ENCODE results near the gene RILPL2. TPM values are rescaled to one million over a fixed set of nuclear protein-coding genes. Genes with fewer than 3 reads are reported as not detected.
"Not testable (repeated sequence)": the region's sequence is repeated elsewhere in the genome, so short reads cannot be mapped to it uniquely, and the experiment has no call there.

RILPL2 gene, protein sequence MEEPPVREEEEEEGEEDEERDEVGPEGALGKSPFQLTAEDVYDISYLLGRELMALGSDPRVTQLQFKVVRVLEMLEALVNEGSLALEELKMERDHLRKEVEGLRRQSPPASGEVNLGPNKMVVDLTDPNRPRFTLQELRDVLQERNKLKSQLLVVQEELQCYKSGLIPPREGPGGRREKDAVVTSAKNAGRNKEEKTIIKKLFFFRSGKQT
- total RNA-seq (1 to 10 TPM; 1.7 to 2.9 TPM), polyA plus RNA-seq (ENCODE audit: insufficient read length in 2 of 2) (1 to 10 TPM; 2.0 to 2.4 TPM)
- long read RNA-seq, donor 1, full-length matches to known transcripts: 6 of 6 reads
- long read RNA-seq, donor 1, partial matches to known transcripts: 0 of 6 reads
- long read RNA-seq, donor 1, other reads (novel, unspliced or antisense): 0 of 6 reads
- long read RNA-seq, donor 2, full-length matches to known transcripts: 1 of 1 reads
- long read RNA-seq, donor 2, partial matches to known transcripts: 0 of 1 reads
- long read RNA-seq, donor 2, other reads (novel, unspliced or antisense): 0 of 1 reads
- long read RNA-seq, donor 3, full-length matches to known transcripts: 2 of 2 reads
- long read RNA-seq, donor 3, partial matches to known transcripts: 0 of 2 reads
- long read RNA-seq, donor 3, other reads (novel, unspliced or antisense): 0 of 2 reads
- long read RNA-seq, donor 4, full-length matches to known transcripts: 11 of 11 reads
- long read RNA-seq, donor 4, partial matches to known transcripts: 0 of 11 reads
- long read RNA-seq, donor 4, other reads (novel, unspliced or antisense): 0 of 11 reads

DNA sequence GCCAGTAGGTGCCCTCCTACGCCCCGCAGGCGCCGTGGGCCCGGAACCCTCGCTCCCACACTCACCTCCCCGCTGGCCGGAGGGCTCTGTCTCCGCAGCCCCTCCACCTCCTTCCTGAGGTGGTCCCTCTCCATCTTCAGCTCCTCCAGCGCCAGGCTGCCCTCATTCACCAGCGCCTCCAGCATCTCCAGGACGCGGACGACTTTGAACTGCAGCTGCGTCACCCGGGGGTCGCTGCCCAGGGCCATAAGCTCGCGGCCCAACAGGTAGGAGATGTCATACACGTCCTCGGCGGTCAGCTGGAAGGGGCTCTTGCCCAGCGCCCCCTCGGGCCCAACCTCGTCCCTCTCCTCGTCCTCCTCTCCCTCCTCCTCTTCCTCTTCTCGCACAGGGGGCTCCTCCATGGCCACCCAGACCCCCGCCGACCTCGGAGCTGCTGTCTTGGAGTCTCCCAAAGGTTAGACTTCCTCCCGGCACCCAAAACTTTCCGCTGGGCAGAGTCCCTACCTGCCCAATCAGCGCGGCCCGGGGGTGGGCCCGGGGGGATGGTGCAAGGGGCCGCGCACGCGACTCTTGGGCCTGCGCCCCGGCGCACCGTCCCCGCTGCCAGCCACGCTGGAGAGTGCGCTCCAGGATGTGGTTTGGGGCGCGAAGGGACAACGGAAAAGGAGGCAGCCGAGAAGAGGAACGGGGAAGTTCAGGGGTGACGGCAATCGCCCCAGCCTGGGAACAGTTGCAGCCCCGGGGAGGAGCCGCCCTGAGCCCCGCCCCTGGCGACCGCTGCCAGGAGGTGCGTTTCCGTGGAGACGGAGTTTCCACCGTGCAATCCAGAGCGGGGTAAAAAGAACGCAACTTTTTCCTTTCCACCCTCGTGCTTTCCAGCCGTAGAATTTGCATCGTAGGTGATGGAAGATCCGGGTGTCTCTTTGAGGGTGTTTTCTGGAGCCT lies at the start of gene RILPL2:
RILPL2 (minus strand) TSS at position 668 of the 948 bp plus-strand sequence; CDS start at position 404, 264 bp downstream.
- DNase-seq (ENCODE audit: low read depth in 4 of 6, low spot score in 6 of 6): peak in 4 of 6 donors; percentile 36 to 85 (median 58)
- under 1% methylated on average over 61 of the region's 69 CpGs for WGBS (ENCODE audit: insufficient coverage)
- Histone ChIP-seq H3K4me3 (ENCODE audit: low read depth, low read length) (peak within 1 kb of the TSS; percentile 79), H3K36me3 (ENCODE audit: control insufficient read depth, insufficient read depth, low read length) (peaks cover under 1% of the 10 kb centered on the region), H3K27ac (ENCODE audit: low read depth, low read length) (no peak within 1 kb of the TSS), H3K27me3 (ENCODE audit: control insufficient read depth, insufficient read depth, low read length) (no peaks in the 10 kb centered on the region), H3K4me1 (ENCODE audit: control insufficient read depth, insufficient read depth, low read length) (peaks cover 17% of the 10 kb centered on the region), H3K9me3 (ENCODE audit: control insufficient read depth, insufficient read depth, low read length) (no peaks in the 10 kb centered on the region)

- Histone ChIP-seq H3K4me3 (ENCODE audit: low read depth, low read length) (no peak overlapping the region), H3K36me3 (ENCODE audit: control insufficient read depth, insufficient read depth, low read length) (peaks cover 50% of the 10 kb centered on the region), H3K27me3 (ENCODE audit: control insufficient read depth, insufficient read depth, low read length) (no peaks in the 10 kb centered on the region), H3K27ac (ENCODE audit: low read depth, low read length) (no peak overlapping the region), H3K4me1 (ENCODE audit: control insufficient read depth, insufficient read depth, low read length) (no peaks in the 10 kb centered on the region), H3K9me3 (ENCODE audit: control insufficient read depth, insufficient read depth, low read length) (no peaks in the 10 kb centered on the region)
- WGBS (ENCODE audit: insufficient coverage): 85% methylated on average over 10 of the region's 14 CpGs
- peak in 1 of 6 donors; percentile 25 for DNase-seq (ENCODE audit: low read depth in 4 of 6, low spot score in 6 of 6)
Measured at GRCh38 chr12:123485756-123486155, 49.3 kb upstream of the RILPL2 start.

- Histone ChIP-seq H3K4me3 (ENCODE audit: low read depth, low read length) (no peak overlapping the region), H3K27ac (ENCODE audit: low read depth, low read length) (no peak overlapping the region), H3K36me3 (ENCODE audit: control insufficient read depth, insufficient read depth, low read length) (peaks cover 62% of the 10 kb centered on the region), H3K27me3 (ENCODE audit: control insufficient read depth, insufficient read depth, low read length) (no peaks in the 10 kb centered on the region), H3K4me1 (ENCODE audit: control insufficient read depth, insufficient read depth, low read length) (peaks cover 6% of the 10 kb centered on the region), H3K9me3 (ENCODE audit: control insufficient read depth, insufficient read depth, low read length) (no peaks in the 10 kb centered on the region)
- no peak for DNase-seq (ENCODE audit: low read depth in 4 of 6, low spot score in 6 of 6)
- 88% methylated on average over 18 of the region's 18 CpGs for WGBS (ENCODE audit: insufficient coverage)
Measured at GRCh38 chr12:123483602-123484248, 47.2 kb upstream of the RILPL2 start.

DNA sequence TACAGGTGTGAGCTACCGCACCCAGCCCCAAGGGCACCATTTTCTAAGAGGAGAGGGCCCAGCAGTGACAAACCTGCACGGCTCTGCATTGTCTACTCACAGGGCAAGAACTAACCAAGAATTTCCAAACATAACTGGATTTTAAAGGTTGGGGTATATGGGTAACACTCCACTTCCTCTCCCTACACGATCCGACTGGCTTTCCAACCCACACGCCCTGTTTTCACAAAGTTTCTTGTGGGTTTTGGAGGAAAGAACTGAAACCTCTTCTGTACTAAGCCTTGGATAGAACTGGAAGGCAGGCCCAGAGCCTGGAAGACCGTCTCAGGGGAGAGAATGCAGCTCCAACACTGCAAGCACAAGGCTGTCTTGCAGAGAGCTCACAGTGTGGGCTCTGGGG lies 46.4 kb upstream of the RILPL2 start:
- H3K27ac ChIP-seq (ENCODE audit: low read depth, low read length): no peak overlapping the region

GRCh38 chr12:123481251-123481650 lies 44.8 kb upstream of the RILPL2 start:
- H3K4me3 ChIP-seq (ENCODE audit: low read depth, low read length); DNase-seq (ENCODE audit: low read depth in 4 of 6, low spot score in 6 of 6); H3K9me3 ChIP-seq (ENCODE audit: control insufficient read depth, insufficient read depth, low read length); H3K27me3 ChIP-seq (ENCODE audit: control insufficient read depth, insufficient read depth, low read length); H3K27ac ChIP-seq (ENCODE audit: low read depth, low read length); H3K4me1 ChIP-seq (ENCODE audit: control insufficient read depth, insufficient read depth, low read length): not testable (repeated sequence)
- WGBS (ENCODE audit: insufficient coverage): 73% methylated on average over 2 of the region's 5 CpGs
- peaks cover 80% of the 10 kb centered on the region for H3K36me3 ChIP-seq (ENCODE audit: control insufficient read depth, insufficient read depth, low read length)

More for the DNA sequence above, 46.4 kb upstream of the RILPL2 start:
- Histone ChIP-seq H3K27me3 (ENCODE audit: control insufficient read depth, insufficient read depth, low read length) (no peaks in the 10 kb centered on the region), H3K36me3 (ENCODE audit: control insufficient read depth, insufficient read depth, low read length) (peaks cover 65% of the 10 kb centered on the region), H3K9me3 (ENCODE audit: control insufficient read depth, insufficient read depth, low read length) (no peaks in the 10 kb centered on the region), H3K4me1 (ENCODE audit: control insufficient read depth, insufficient read depth, low read length) (peaks cover 6% of the 10 kb centered on the region), H3K4me3 (ENCODE audit: low read depth, low read length) (no peak overlapping the region)
- no peak for DNase-seq (ENCODE audit: low read depth in 4 of 6, low spot score in 6 of 6)
- WGBS (ENCODE audit: insufficient coverage): 77% methylated on average over 1 of the region's 6 CpGs

DNA sequence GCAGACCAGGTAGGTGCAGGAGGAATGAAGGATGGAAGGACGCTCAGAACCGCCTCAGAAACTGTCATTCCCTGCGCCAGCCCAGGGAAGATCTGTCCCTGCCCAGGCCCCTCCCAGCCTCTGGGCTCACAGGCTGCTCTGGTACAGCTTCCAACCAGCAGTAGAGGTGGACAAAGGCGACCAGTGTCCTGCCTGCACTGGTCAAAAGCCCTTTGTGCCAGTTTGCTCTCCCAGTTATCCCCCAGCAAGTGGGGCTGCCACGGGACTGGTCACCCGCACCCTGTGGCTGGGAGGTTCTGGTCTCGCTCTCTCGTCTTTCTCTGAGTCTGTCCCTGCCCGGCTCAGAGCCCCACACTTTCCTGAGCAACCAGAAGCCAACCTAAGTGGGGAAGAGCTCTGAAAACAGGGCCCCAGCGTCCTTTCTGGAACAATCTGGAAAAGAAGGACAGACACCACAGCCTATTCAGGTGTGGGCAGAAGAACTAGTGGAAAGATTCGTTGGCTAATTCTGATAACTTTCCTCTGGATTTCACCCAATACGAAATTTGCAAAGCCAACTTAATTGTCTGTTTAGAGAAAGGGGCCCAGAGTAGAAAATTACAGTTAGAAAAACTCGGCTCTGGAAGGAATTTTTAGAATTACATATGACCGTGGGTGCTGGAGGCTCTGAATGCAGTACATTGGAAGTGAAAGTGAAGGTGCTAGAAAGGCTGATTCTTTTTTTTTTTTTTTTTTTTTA lies 43.1 kb upstream of the RILPL2 start:
- WGBS (ENCODE audit: insufficient coverage): 85% methylated on average over 13 of the region's 14 CpGs
- peak in 1 of 6 donors; percentile 44 for DNase-seq (ENCODE audit: low read depth in 4 of 6, low spot score in 6 of 6)
- Histone ChIP-seq H3K4me3 (ENCODE audit: low read depth, low read length) (no peak overlapping the region), H3K36me3 (ENCODE audit: control insufficient read depth, insufficient read depth, low read length) (peaks cover 75% of the 10 kb centered on the region), H3K9me3 (ENCODE audit: control insufficient read depth, insufficient read depth, low read length) (no peaks in the 10 kb centered on the region), H3K27me3 (ENCODE audit: control insufficient read depth, insufficient read depth, low read length) (no peaks in the 10 kb centered on the region), H3K27ac (ENCODE audit: low read depth, low read length) (peak overlapping the region; percentile 40), H3K4me1 (ENCODE audit: control insufficient read depth, insufficient read depth, low read length) (peaks cover 6% of the 10 kb centered on the region)

DNA sequence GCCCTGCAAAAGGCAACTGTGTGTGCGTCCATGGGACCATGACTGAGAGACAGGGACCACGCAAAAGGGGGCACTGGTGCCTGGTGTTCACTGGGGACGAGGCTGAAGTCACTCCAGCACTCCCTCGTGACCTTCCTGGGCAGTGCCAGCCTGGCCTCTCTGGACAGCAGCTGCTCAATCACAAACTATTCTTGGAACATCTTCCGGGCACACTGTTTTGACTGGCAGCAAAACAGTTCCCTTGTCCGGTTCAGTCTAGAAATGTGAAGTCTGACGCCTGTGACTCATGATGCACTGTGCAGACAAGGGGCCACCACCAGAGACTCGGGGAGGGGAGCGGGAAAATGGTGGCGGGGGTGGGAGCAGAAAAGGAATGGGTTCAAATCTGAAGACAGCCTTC lies 42.3 kb upstream of the RILPL2 start:
- WGBS (ENCODE audit: insufficient coverage): 91% methylated on average over 10 of the region's 10 CpGs
- H3K9me3 ChIP-seq (ENCODE audit: control insufficient read depth, insufficient read depth, low read length): no peaks in the 10 kb centered on the region
- no peak overlapping the region for H3K27ac ChIP-seq (ENCODE audit: low read depth, low read length)
- H3K36me3 ChIP-seq (ENCODE audit: control insufficient read depth, insufficient read depth, low read length): peaks cover 70% of the 10 kb centered on the region
- no peaks in the 10 kb centered on the region for H3K27me3 ChIP-seq (ENCODE audit: control insufficient read depth, insufficient read depth, low read length)
- peaks cover 6% of the 10 kb centered on the region for H3K4me1 ChIP-seq (ENCODE audit: control insufficient read depth, insufficient read depth, low read length)
- peak in 1 of 6 donors; percentile 22 for DNase-seq (ENCODE audit: low read depth in 4 of 6, low spot score in 6 of 6)
- no peak overlapping the region for H3K4me3 ChIP-seq (ENCODE audit: low read depth, low read length)

- H3K27ac ChIP-seq (ENCODE audit: low read depth, low read length): no peak overlapping the region
- H3K9me3 ChIP-seq (ENCODE audit: control insufficient read depth, insufficient read depth, low read length): no peaks in the 10 kb centered on the region
- H3K4me3 ChIP-seq (ENCODE audit: low read depth, low read length): no peak overlapping the region
- WGBS (ENCODE audit: insufficient coverage): 94% methylated on average over 11 of the region's 11 CpGs
- DNase-seq (ENCODE audit: low read depth in 4 of 6, low spot score in 6 of 6): no peak
- peaks cover 6% of the 10 kb centered on the region for H3K4me1 ChIP-seq (ENCODE audit: control insufficient read depth, insufficient read depth, low read length)
- peaks cover 65% of the 10 kb centered on the region for H3K36me3 ChIP-seq (ENCODE audit: control insufficient read depth, insufficient read depth, low read length)
- no peaks in the 10 kb centered on the region for H3K27me3 ChIP-seq (ENCODE audit: control insufficient read depth, insufficient read depth, low read length)
Measured at GRCh38 chr12:123478069-123478468, 41.6 kb upstream of the RILPL2 start.
